Stimulated activated CD4-positive, alpha-beta T cell treated with anti-CD3 and anti-CD28 coated beads, TNF-alpha, amount 100 ng/mL, for 24 hours (primary cell): ENCODE results near the gene TNC.

ENCODE experiments used
- DNase-seq, 3 experiments: peaks; one replicate each; pipeline ENCODE4 v3.0.0-alpha.2; 2020; ENCODE audit warnings: low read depth in 3 of 3

Gene TNC

DNA sequence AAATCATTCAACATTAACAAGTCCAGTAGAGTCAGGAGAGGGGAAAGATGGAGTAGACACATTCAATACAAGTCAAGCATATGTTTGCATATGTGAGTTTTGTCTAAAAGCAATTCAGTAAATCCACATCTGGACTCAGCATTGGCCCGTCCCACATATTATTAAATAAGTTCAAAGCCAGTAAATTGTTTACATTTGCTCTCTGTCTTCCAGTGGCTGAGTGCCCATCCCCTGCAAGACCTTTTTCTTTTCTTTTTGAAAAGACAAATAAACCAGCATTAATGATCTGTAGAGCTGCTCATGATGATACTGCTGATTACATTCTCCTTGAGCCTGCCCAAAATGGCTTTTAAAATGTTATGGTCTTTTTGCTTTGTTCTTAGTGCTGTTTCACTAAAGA, 71.1 kb downstream of the TNC start:
- DNase-seq, result no peak

DNA sequence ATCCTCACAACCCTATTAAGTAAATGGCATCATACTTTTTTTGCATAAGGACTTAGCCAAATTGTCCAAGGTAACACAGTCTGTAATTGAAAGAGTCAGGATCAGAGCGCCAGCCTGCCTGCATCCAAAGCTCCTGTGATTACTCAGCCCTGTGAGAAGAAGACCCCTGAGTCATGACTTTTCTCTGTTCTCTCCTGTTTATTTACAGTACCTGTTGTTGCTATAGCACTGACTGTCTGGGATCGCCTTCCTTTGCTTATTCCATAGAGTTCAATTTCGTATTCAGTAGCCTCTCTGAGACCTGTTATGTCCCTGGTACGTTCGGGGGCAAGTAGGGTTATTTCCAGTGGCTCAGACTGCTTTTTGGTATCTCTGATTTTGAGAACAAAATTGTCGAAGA, 71.8 kb downstream of the TNC start:
- DNase-seq, result no peak

DNA sequence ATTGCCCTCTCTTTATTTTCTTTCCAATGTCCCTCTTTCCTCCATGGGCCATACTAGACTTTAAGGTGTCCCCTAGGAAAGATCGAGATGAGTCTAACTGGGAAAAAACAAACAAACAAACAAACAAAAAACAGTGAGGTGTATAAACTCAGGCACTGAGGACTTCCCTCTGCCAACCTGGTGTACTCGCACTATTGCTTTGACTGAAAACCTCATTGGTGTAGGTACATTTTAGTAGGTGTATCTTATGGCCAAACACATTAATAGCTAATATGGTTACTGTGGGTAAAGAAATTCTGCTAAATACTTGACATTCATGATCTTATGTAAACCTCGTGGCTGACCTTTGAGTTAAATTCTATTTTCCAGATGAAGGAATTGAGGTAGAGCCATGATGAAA, 74.3 kb downstream of the TNC start:
- DNase-seq, result no peak

DNA sequence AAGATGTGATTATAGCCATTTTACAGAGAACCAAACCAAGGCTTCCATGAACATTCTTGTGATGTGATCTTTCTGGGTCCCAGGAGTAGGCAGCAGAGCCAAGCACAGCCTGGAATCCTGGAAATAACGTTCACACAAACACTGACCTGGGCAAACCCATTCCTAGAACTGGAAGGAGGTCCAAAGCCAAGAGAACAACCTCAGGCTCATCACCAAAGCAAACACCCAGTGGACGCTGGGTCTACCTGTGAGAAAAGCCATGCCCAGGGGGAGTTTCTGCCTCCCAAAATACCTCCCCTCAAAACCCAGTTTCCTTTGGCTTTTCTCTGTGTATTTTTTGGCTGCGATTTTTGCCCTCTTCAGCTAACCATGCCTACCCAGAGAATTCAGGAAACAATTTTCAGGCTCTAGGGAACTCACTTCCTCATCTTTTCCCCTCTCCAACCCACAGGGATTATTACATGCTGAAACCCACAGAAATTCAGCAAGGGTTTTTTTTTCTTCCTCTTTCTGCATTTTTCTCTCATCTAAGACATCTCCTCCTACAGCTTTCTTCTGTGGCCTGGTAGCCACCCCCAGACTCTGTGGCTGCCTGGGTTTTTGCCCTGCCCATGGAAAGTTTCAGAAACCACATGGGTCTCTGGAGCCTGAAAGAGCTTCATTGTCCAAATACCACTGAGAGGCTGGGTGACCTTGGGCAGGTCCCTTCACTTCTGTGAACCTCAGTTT, 75.0 kb downstream of the TNC start:
- peak in 1 of 3 experiments; percentile 42 for DNase-seq

DNA sequence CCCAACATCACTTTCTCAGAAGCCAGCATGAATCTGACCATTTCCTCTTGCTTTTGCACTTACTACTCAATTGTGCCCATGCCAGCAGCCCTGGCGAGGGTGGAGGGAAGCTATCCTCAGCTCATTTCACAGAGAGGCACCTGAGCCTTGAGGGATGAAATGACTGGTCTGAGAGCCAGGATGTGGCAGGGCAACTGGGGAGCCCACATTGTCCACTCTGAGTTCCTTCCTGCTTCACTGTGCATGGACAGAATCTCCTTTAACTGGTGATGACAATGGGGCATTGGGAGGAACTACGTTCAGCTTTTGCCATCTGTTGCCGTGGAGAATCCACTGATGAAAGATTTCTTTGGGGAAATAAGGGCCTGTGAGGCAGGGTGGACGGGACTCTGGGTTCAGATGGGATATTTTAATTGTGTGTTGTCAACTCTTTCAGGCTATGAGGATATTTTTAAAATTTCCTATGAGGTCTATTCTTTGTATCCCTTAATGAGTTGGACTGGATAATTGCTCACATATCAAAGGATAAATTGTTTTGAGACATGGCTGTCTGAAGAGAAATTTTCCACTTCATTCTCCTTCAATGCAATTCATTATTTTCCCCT, 78.3 kb downstream of the TNC start:
- no peak for DNase-seq

DNA sequence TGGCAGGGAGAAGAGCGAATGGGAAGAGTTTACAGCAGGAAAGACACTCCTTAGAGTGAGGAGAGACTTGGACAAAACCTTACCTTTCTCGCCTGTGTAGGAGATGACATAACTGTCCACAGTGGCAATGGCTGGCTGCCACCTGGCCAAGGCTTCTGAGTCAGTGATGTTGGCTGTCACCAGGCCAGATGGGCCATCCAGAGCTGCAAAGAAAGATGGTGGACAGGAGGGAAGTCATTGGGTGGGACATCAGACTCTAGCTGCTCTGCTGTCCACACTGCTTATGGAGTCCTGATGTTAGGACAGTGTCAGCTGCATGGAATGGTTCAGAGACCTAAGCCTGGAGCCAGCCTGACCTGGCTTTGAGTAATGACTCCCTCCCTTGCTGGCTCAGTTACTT, 79.8 kb downstream of the TNC start:
- DNase-seq, result no peak

DNA sequence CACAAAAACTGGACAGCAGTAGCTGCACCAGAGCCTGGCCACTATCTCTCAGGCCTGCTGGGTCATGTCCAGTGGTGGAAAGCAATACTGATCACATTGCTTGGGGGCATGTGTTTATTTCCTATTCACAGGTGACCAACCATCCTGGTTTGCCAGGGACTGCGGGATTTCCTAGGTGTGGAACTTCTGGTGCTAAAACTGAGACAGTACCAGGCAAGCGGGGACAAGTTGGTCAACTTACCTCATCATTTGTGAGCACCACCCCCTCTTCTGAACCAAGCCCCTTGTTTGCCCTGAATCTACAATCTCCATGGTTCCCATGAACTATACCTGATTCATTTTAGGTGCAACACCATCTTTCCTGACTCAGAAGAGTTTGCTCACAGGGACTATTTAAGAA, 81.3 kb downstream of the TNC start:
- DNase-seq, result no peak

DNA sequence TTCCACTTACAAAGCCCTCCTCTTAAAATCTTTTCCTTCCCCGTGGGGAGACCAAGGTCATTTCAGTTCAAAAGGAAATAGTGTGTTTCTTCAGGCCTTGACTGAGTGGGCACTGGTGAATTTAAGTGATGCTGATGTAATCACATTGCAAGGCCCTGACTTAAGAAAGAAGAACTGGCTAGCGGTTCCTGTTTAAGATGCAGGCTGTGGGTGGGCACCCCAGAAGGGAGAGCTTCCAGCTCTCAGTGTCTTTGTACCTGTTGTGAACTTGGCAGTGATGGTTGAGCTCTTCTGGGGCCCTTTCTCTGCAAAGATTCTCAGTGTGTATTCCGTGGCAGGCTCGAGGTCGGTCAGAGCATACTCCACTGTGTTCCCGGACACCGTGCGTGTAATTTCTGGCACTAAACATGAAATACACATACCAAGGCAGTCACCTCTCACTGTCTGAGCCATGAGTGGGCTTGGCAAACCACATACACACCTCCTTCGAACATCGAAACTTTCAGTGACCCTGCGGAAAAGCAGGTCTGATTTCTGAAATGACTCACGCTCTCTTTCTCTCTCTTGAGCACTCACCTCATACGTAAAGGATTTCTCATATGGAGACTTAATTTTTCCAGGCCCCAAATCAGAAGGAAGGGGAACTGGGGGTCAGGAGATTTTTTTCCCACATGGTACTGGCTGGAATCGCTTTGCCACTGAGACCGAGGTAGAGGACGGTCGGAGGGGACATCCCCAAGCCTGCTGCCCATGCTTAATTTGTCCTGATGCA, 81.9 kb downstream of the TNC start:
- DNase-seq, result peak in 2 of 3 experiments; percentile 27 to 52

DNA sequence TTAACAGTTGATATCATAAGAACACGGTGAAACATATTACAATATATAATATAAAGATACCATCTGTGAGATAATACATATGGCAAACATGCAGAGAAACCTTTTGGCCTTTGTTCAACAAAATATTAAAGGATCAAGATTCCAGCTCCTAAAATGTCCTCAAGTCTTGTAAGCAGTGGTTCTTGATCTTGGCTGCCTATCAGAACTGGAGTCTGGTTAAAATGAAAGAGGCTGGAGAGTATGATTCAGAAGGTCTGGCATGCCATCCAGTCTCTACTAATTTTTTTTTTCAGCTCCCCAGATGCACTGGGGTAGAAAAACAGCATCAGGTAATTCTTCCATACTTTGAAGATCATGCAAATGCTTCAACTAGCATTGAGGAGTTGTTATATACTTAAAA, 83.2 kb downstream of the TNC start:
- no peak for DNase-seq

DNA sequence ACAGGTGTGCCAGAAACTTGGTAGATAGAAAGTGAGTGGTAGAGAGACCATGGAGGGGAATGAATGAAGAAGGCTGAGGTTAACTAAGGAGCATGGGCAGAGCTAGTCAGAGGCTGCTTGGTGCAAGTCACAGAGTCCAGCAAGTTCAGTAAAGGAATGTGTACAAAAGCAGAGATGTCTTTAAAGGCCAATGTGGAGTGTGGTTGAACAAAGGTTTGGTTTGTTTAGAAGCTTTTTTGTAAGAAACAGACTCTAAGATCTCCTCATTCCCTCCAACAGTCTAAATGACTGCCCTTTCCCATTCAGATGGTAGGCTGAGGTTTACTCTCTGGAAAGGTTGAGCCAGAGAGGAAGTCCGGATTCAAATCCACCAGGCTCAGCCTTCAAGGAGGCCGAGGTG, 84.2 kb downstream of the TNC start:
- DNase-seq, result no peak

DNA sequence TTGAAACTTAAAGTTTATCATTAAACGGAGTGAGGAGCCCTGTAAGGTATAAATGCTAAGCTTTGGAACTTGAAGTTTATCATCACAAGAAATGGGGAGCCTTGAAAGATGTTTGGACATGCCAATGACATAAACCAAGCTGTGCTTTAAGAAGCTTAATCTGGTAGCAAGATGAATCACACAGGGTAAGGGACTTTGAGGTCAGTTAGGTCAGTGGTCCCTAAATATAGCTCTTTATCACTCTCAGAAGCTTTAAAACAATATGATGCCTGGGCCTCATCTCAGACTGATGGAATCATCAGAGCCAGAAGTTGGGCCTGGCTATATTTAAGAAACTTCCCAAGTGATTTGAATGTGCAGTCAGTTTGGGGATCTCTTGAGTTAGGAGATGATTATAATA, 85.7 kb downstream of the TNC start:
- DNase-seq, result no peak

DNA sequence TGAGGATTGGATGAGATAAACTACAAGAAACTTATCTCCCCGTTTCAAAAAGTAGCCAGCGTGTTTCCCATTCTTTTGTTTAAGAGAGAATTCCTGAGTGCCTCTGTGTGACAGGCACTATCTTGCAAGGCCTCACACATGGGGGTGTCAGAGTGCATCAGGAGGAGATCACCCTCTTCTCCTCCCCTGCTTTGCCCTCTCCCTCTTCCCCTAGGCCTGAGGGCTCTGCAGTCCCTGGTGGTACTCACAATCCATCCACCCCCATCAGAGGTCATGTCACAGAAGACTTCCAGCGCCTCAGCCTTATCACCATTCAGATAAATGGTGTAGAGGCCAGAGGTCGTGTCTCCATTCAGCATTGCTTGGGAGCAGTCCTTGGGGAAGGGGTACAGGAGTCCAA, 88.0 kb downstream of the TNC start:
- no peak for DNase-seq

DNA sequence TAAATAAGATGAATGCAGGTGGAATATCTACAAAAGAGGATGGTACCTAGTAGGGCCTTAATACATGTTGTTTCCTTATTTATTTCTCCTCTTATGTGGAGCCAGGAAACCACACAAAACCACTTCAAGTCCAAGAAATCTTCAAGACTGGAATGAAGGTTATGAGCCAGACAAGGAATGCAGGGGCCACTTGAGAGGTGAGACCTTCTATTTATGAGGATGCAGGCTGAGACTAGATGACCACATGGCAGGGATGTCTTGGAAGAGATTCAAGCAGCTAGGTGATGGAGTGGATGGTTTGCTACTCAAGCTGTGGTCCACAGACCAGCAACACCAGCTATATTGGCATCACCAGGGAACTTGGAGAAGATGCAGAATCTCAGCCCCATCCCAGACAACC, 92.2 kb downstream of the TNC start:
- DNase-seq, result no peak

DNA sequence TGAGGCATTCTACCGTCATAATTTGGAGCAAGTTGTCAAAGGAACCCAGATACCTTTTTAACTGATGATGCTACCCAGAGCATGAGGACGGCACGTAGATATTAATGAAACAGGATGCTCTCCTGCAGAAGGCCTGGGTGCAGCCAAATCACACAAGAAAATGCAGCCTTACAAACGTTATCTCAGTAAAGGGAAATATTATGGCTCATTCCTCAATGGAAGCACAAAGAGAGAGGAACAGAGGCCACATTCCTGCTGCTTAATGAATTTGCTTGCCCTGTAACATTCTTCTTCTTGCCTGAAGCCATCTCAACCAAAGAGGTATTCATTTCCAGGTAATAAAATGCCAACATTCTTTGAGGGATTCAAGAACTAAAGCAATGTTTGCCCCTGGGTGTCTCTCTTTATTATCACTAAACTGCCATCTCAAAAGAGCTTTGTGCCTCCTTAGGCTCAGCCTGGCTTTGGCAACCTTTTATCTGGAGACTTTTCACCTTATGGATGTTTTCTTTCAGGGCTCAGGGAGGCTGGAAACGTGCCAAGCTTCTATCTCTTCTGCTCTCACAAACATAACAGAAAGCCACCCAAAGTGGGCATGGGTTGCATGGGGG, 92.9 kb downstream of the TNC start:
- no peak for DNase-seq

DNA sequence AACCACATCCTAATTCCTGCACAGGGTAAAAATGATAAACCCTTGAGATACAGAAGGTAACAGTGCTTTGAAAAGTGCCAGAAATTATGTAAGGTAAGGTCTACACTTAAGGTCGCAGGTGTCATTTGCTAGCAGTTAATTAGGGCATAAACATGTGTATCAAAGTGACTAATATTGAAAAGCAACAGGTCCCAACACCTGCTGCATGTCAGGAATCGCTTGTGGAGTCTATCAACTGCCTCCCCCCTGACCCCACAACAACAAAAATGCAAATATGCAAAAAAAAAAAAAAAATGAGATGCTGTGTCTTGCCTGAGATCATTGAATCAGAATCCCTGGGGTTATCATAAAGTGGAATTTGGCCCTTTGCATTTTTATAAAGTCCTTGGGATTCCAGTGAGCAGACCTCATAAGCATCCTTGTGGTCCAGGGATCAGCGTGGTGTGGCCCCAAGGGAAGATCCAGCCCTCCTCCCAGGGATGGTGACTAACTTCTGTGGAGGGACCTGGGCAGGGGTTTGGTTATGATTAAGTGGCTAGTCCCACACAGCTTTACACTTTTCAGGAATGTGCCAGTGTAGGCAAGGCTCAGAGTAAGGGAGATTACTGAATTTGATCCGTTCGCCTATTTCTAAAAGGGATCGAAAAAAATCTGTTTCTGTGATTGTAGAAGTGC, 95.1 kb downstream of the TNC start:
- DNase-seq, result no peak

DNA sequence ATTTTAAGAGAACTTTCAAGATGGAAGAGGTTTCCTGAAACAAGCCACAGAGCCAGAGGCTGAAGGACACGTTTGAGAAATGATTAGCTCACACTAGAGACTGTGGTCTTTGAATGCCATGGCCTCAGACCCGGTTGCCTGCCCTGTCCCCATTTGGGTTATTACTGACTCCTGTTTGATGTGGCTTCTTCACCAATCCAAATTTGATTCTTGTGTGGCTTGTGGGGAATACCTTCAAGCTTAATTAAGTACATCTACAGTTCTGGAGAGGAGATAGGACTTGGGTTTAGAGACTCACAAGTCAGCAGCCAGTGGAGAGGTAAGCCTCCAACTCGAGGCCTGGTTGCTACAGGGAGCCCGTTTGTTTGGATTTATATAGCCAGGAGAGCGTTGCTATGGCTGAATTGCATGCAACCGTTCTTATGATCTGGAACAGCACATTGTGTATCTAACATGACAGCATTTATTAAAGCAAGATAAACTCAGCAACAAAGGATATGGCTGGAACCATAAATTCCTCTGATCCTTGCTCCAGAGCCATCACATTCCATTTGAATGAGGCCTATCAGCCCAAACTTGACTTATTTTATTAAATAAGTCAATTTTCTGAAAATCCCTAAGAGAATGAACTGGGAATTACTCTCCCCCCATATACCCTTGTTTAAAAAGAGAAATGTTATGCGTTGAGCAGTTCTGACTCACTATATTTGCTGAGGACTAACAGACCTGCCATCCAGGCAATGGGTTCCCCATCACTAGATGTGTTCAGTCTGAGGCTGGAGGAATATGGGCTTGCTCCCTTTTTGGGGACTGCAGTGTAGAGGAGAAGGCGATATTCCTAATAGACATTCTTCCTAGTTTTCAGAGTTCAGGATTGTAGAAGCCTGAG, 99.2 kb downstream of the TNC start:
- DNase-seq, result no peak

DNA sequence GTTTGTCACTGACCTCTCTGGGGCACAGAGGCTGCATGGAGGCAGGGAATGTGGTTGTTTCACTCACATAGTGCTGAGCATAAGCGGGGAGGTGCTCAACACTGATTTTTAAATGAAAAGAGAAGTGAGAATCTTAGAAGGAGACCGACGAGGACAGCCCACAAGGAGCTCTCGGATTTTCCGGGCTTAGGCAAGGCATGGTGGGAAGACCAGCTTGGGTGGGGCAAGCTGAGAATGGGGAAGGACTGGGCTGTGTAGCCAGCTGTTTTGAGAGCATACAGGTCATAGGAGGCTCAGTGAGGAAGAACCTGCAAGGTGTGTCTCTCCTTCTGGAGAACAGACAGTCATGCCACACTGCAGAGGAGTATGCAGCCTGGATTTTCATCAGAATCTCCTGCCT, 101.6 kb downstream of the TNC start:
- DNase-seq, result no peak

DNA sequence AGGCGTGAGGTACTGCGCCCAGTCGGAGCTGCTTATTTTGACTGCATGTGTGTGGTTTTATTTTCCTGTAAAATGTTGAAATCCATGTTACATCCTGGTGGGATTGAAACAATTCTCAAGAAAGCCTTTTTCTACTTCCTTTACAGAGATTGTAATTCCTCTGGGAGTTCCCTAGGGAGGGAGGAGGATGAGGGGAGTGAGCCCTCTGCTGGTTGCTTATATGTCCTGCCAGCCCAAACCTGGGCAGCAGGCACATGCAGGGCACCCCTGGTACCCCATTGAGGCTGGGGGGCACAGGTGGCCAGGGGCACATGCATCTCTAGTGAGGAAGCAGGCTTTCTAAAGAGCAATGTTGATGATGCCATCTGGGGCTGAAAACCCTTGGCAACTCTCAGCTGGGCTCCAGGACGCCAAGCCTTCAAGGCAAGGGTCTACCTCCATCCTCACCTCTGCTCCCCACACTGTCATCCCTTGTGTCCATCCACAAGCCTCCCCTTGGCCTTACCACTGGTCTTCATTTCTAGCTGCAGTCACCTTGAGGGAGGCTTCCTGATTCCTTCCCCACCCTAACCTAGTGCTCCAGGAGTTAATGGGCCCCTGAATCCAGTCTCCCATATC, 102.8 kb downstream of the TNC start:
- no peak for DNase-seq

DNA sequence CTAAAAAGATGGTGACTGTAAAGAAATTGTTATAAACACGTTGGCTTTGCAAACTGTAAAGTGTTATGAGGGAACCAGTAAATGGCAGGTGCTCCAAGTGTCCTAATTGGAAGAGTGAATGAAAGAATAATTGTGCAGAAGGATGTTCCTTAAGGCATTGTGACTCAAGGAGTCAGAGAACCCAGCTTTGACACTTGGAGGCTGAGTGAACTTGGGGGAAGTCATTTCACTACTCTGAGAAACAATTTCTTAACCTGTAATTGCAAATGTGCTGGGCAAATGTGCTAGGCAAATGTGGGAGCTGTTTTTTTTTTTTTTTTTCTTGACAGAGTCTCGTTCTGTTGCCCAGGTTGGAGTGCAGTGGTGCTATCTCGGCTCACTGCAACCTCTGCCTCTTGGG, 103.5 kb downstream of the TNC start:
- DNase-seq, result no peak

DNA sequence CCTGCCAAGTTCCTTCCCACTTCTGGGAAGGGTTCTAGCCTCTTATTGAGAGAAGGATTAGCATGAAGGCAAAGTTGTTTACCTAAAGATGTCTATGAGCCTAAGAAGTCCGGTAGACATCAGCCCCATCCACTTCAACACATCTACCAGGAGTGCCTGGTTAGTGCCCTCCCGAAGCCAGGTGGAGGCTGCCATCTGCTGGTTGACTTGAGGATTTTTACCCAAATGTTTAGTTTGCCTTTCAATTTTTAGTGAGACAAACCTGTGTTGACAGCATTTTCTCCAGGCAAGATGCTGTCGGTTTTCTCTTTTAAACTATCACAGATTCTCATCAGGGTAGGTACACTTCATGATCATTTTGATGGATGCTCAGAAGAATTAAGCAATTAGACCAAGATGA, 104.0 kb downstream of the TNC start:
- peak; percentile 57 to 78 (median 72) for DNase-seq

DNA sequence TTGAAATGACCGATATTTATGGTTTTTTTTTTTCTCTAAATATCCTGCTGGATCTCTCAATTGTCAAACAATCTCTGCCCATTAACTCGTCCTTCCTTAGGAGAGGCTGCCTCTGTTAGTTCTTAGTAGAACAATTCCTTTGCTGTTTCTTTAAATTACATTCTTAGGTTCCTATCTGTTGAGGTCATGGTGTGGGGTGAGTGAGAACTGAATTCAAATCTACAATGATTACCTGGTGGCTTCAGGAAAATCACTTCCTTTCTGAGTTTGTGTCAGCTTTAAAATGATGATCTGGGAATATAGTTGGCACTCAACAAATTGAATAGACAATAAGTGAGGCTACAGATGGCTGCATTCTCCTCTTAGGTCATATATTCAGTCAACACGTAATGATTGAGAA, 105.5 kb downstream of the TNC start:
- DNase-seq, result no peak
